OCI-LY3 (cell line): ENCODE results near the gene S100A12.

Experiments used
- H2AFZ ChIP-seq: fragments of 200-600, 300-600 bp; shearing (Covaris generic); 2 replicates; pipeline ENCODE4 v1.6.0; 2014; ENCODE audit warnings: antibody characterized with exemption, low read depth, low read length
- H3K27ac ChIP-seq: fragments of 200-600, 300-600 bp; sonication (generic); 2 replicates; pipeline ENCODE4 v1.5.1; 2014; ENCODE audit warnings: mild to moderate bottlenecking, low read length, moderate library complexity, mixed read lengths
- H3K27me3 ChIP-seq: fragments of 200-600, 300-600 bp; sonication (generic); 2 replicates; pipeline ENCODE4 v1.6.1; 2014; ENCODE audit warnings: low read depth, low read length, mixed read lengths
- H3K36me3 ChIP-seq: fragments of 200-600, 300-600 bp; sonication (generic); replicated peaks from 2 replicates; pipeline ENCODE3; 2014; ENCODE audit warnings: low read depth, low read length, mixed read lengths
- H3K4me1 ChIP-seq: fragments of 300-600, 200-600 bp; sonication (generic); 2 replicates; pipeline ENCODE4 v1.6.1; 2014; ENCODE audit warnings: low read length, mixed read lengths
- H3K4me2 ChIP-seq: fragments of 200-600, 300-600 bp; sonication (generic); 2 replicates; pipeline ENCODE4 v1.6.1; 2014; ENCODE audit warnings: low read length, mixed read lengths
- H3K4me3 ChIP-seq: fragments of 300-600, 200-600 bp; sonication (generic); 2 replicates; pipeline ENCODE4 v1.5.1; 2014; ENCODE audit warnings: antibody characterized with exemption, mild to moderate bottlenecking, low read length, moderate library complexity
- H3K79me2 ChIP-seq: fragments of 300-600, 200-600 bp; shearing (Covaris generic); 2 replicates; pipeline ENCODE4 v1.6.1; 2014; ENCODE audit warnings: mild to moderate bottlenecking, low read length, mixed read lengths
- H3K9ac ChIP-seq: fragments of 300-600, 200-600 bp; shearing (Covaris generic); 2 replicates; pipeline ENCODE4 v1.6.0; 2014; ENCODE audit warnings: mild to moderate bottlenecking, low read length, moderate library complexity
- H3K9me3 ChIP-seq: fragments of 200-600, 300-600 bp; shearing (Covaris generic); 2 replicates; pipeline ENCODE4 v1.6.1; 2014; ENCODE audit warnings: low read length, mixed read lengths; ENCODE audit not compliant: insufficient read depth
- H4K20me1 ChIP-seq: fragments of 200-600, 300-600 bp; sonication (generic); 2 replicates; pipeline ENCODE4 v1.6.1; 2016; ENCODE audit warnings: low read length, mixed read lengths; ENCODE audit not compliant: insufficient read depth
- CTCF ChIP-seq: fragments of 200-600, 300-600 bp; sonication (generic); IDR thresholded peaks from 2 replicates; pipeline ENCODE4 v1.5.1; 2014; ENCODE audit warnings: antibody characterized with exemption, low read length, low read depth
- EZH2phosphoT487 ChIP-seq: fragments of 200-600 bp; shearing (Covaris generic); IDR thresholded peaks from 2 replicates; pipeline ENCODE4 v1.6.1; 2018; ENCODE audit warnings: antibody characterized with exemption, mixed run types, low read depth

Gene S100A12

GRCh38 chr1:153404768-153405167 lies 29.3 kb upstream of the S100A12 start:
- H3K4me1 ChIP-seq: no peaks in the 10 kb centered on the region
- H2AFZ ChIP-seq: no peak overlapping the region
- no peak for TF ChIP-seq EZH2phosphoT487
- TF ChIP-seq CTCF: peak; percentile 70
- H3K4me3 ChIP-seq: no peak overlapping the region
- no peak overlapping the region for H3K27ac ChIP-seq
- no peaks in the 10 kb centered on the region for H3K36me3 ChIP-seq
- H3K9ac ChIP-seq: no peak overlapping the region
- H3K27me3 ChIP-seq: peaks cover 56% of the 10 kb centered on the region
- H4K20me1 ChIP-seq: no peaks in the 10 kb centered on the region
- H3K79me2 ChIP-seq: no peaks in the 10 kb centered on the region
- no peaks in the 10 kb centered on the region for H3K9me3 ChIP-seq
- H3K4me2 ChIP-seq: no peak overlapping the region

GRCh38 chr1:153404086-153404635 lies 28.7 kb upstream of the S100A12 start:
- TF ChIP-seq CTCF: no peak
- TF ChIP-seq EZH2phosphoT487: no peak
- Histone ChIP-seq H3K9ac (no peak overlapping the region), H3K4me3 (no peak overlapping the region), H3K4me2 (no peak overlapping the region), H3K36me3 (no peaks in the 10 kb centered on the region), H3K4me1 (no peaks in the 10 kb centered on the region), H3K79me2 (no peaks in the 10 kb centered on the region), H3K27me3 (peaks cover 63% of the 10 kb centered on the region), H2AFZ (no peak overlapping the region), H3K27ac (no peak overlapping the region), H3K9me3 (no peaks in the 10 kb centered on the region), H4K20me1 (no peaks in the 10 kb centered on the region)

- Histone ChIP-seq H3K4me1 (no peaks in the 10 kb centered on the region), H3K4me2 (no peak overlapping the region), H3K27ac (no peak overlapping the region), H3K27me3 (peaks cover 65% of the 10 kb centered on the region), H3K9ac (no peak overlapping the region), H3K36me3 (no peaks in the 10 kb centered on the region), H4K20me1 (no peaks in the 10 kb centered on the region), H3K4me3 (no peak overlapping the region), H3K79me2 (no peaks in the 10 kb centered on the region), H3K9me3 (no peaks in the 10 kb centered on the region), H2AFZ (no peak overlapping the region)
- TF ChIP-seq EZH2phosphoT487 (no peak), CTCF (no peak)
Measured at GRCh38 chr1:153403421-153404085, 28.1 kb upstream of the S100A12 start.

- H3K4me3 ChIP-seq: no peak overlapping the region
- no peaks in the 10 kb centered on the region for H3K79me2 ChIP-seq
- H3K4me1 ChIP-seq: no peaks in the 10 kb centered on the region
- H3K9ac ChIP-seq: no peak overlapping the region
- H2AFZ ChIP-seq: no peak overlapping the region
- H3K36me3 ChIP-seq: no peaks in the 10 kb centered on the region
- H3K27me3 ChIP-seq: peaks cover 67% of the 10 kb centered on the region
- no peaks in the 10 kb centered on the region for H3K9me3 ChIP-seq
- H3K27ac ChIP-seq: no peak overlapping the region
- TF ChIP-seq CTCF (no peak), EZH2phosphoT487 (no peak)
- H4K20me1 ChIP-seq: no peaks in the 10 kb centered on the region
- no peak overlapping the region for H3K4me2 ChIP-seq
Measured at GRCh38 chr1:153402226-153402625, 26.8 kb upstream of the S100A12 start.
